Measurements from ENCODE around the gene ABCC6. TPM values are rescaled to one million over a fixed set of nuclear protein-coding genes. Genes with fewer than 3 reads are reported as not detected.

ABCC6 gene
- total and polyA plus RNA-seq, 2 of the 13 experiments (the other 11 are each of a cell fraction or from before 2014, with no cell fraction given) = 82.4 to 105 TPM

- no peak for TF ChIP-seq ZNF512B (CRISPR knock-in tag; IDR thresholded peaks at IDR 0.05; ENCODE audit: borderline replicate concordance)
- TF ChIP-seq TRIM24 (CRISPR knock-in tag; IDR thresholded peaks at IDR 0.05) = no peak
- TF ChIP-seq FOXK1 (CRISPR knock-in tag; IDR thresholded peaks at IDR 0.05; ENCODE audit: borderline replicate concordance, low read depth) = no peak
- no peak for TF ChIP-seq POGZ (CRISPR knock-in tag; IDR thresholded peaks at IDR 0.05)
- TF ChIP-seq ZKSCAN5 (CRISPR knock-in tag; IDR thresholded peaks at IDR 0.05) = no peak
- no peak for TF ChIP-seq ZBTB10 (CRISPR knock-in tag; IDR thresholded peaks at IDR 0.05; ENCODE audit: borderline replicate concordance)
- TF ChIP-seq ATF2 (CRISPR knock-in tag; IDR thresholded peaks at IDR 0.05) = no peak
- no peak for TF ChIP-seq GPBP1L1 (CRISPR knock-in tag; IDR thresholded peaks at IDR 0.05)
- no peak for TF ChIP-seq CENPX (CRISPR knock-in tag; IDR thresholded peaks at IDR 0.05)
These were observed 81.4 kb downstream of the ABCC6 start (continued) for GRCh38 chr16:16141784-16142396.

All from HepG2 (cell line).